BJ (cell line): ENCODE measurements around the gene FBXO3. TPM values are rescaled to one million over a fixed set of nuclear protein-coding genes. Genes with fewer than 3 reads are reported as not detected.

ENCODE experiments used
- CTCF ChIA-PET: fragments of 350-600 bp; formaldehyde crosslinking; extraction: SDS; loops from one replicate; lab custom pipeline; 2021; ENCODE audit warnings: antibody characterized with exemption, inconsistent platforms; lab: Yijun Ruan, JAX
- POLR2A ChIA-PET: fragments of 300-600 bp; sonication (Branson Sonifier 250); formaldehyde crosslinking; extraction: SDS; loops from one replicate; lab custom pipeline; 2021; ENCODE audit warnings: antibody characterized with exemption; lab: Charles Lee
- DNase-seq: peaks from one replicate; pipeline ENCODE4 v3.0.0-alpha.2; 2011; ENCODE audit warnings: low read depth
- H3K27me3 ChIP-seq: 2 replicates; pipeline ENCODE4 v1.6.0; 2011; ENCODE audit warnings: low read length; ENCODE audit not compliant: control insufficient read depth, insufficient read depth
- H3K36me3 ChIP-seq: 2 replicates; pipeline ENCODE4 v1.5.1; 2011; ENCODE audit warnings: low read length; ENCODE audit not compliant: control insufficient read depth, insufficient read depth
- H3K4me3 ChIP-seq: 2 replicates; pipeline ENCODE4 v1.5.1; 2011; ENCODE audit warnings: low read depth, mild to moderate bottlenecking, control low read depth, low read length
- polyA plus RNA-seq: library from polyadenylated mRNA; depleted of rRNA; stranded (reverse); fragments of >200 nt; gene quantifications from 2 replicates; pipeline ENCODE4 v1.2.3, GENCODE V29; 2011
- TF ChIP-seq, protein P1 (sequence below): IDR thresholded peaks from 2 replicates; pipeline ENCODE4 v1.5.1; 2011; ENCODE audit warnings: low read depth, mild to moderate bottlenecking, control low read depth, inconsistent platforms, low read length, moderate library complexity; ENCODE audit not compliant: insufficient read depth

FBXO3 gene
- polyA plus RNA-seq, 1 experiment: 22.8 TPM

GRCh38 chr11:33772300-33772699 lies 2.0 kb downstream of the FBXO3 start:
- Histone ChIP-seq H3K4me3 (no peak overlapping the region), H3K27me3 (no peaks in the 10 kb centered on the region), H3K36me3 (peaks cover 2% of the 10 kb centered on the region; the same call in 1 of the 2 replicates)
- ChIA-PET CTCF (interaction anchor here (0.9 to 1.1 kb wide), 2 partner anchors 29 to 35 kb away, joined by 3 read pairs; no protein-coding TSS in a partner anchor), POLR2A (no interaction called here)
- DNase-seq: no peak
- TF ChIP-seq, protein P1, sequence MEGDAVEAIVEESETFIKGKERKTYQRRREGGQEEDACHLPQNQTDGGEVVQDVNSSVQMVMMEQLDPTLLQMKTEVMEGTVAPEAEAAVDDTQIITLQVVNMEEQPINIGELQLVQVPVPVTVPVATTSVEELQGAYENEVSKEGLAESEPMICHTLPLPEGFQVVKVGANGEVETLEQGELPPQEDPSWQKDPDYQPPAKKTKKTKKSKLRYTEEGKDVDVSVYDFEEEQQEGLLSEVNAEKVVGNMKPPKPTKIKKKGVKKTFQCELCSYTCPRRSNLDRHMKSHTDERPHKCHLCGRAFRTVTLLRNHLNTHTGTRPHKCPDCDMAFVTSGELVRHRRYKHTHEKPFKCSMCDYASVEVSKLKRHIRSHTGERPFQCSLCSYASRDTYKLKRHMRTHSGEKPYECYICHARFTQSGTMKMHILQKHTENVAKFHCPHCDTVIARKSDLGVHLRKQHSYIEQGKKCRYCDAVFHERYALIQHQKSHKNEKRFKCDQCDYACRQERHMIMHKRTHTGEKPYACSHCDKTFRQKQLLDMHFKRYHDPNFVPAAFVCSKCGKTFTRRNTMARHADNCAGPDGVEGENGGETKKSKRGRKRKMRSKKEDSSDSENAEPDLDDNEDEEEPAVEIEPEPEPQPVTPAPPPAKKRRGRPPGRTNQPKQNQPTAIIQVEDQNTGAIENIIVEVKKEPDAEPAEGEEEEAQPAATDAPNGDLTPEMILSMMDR: no peak

GRCh38 chr11:33770236-33770635 lies 4.1 kb downstream of the FBXO3 start:
- H3K36me3 ChIP-seq: peaks cover 2% of the 10 kb centered on the region
- TF ChIP-seq, protein P1: no peak
- no peak overlapping the region for H3K4me3 ChIP-seq
- DNase-seq: no peak
- POLR2A ChIA-PET: no interaction called here
- CTCF ChIA-PET: no interaction called here
- H3K27me3 ChIP-seq: no peaks in the 10 kb centered on the region

- H3K27me3 ChIP-seq: no peaks in the 10 kb centered on the region
- CTCF ChIA-PET: interaction anchor here (0.6 kb wide), 1 partner anchor 1926 kb away, joined by 3 read pairs; no protein-coding TSS in a partner anchor
- H3K4me3 ChIP-seq: no peak overlapping the region
- POLR2A ChIA-PET: no interaction called here
- TF ChIP-seq, protein P1: no peak
- peaks cover 5% of the 10 kb centered on the region for H3K36me3 ChIP-seq
- DNase-seq: no peak
Measured at GRCh38 chr11:33769542-33769941, 4.8 kb downstream of the FBXO3 start.

GRCh38 chr11:33767624-33768023 lies 6.7 kb downstream of the FBXO3 start:
- POLR2A ChIA-PET: no interaction called here
- Histone ChIP-seq H3K27me3 (no peaks in the 10 kb centered on the region), H3K4me3 (no peak overlapping the region), H3K36me3 (peaks cover 6% of the 10 kb centered on the region)
- no peak for DNase-seq
- TF ChIP-seq, protein P1: no peak
- CTCF ChIA-PET: interaction anchor here (1.2 kb wide), 1 partner anchor 25 kb away, joined by 3 read pairs; no protein-coding TSS in a partner anchor

DNA sequence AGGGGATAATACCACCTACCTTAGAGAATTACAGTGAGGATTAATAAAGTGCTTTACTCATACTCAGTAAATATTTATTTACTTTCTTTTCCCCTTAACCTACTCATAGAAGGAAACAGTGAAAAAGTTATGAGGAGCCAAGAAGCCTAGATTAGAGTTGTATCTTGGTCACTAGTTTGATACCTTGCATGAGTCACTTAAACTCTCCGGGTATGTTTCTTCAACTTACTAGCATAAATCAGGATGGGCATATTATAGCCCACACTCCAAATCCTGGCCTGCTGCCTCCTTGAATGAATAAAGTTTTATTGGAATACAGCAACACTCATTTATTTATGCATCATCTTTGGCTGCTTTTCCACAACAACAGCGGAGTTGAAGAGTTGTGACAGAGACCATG lies 8.2 kb downstream of the FBXO3 start:
- POLR2A ChIA-PET: no interaction called here
- CTCF ChIA-PET: interaction anchor here (1.0 kb wide), 1 partner anchor 11 kb away, joined by 3 read pairs; no protein-coding TSS in a partner anchor
- H3K27me3 ChIP-seq: no peaks in the 10 kb centered on the region
- TF ChIP-seq, protein P1: no peak
- H3K4me3 ChIP-seq: no peak overlapping the region
- peaks cover 6% of the 10 kb centered on the region for H3K36me3 ChIP-seq
- no peak for DNase-seq
